Endothelial cell of umbilical vein (primary cell): ENCODE results near the gene THBS4. TPM values are rescaled to one million over a fixed set of nuclear protein-coding genes. Genes with fewer than 3 reads are reported as not detected.

Experiments used
- BruUV-seq: library from RNA; stranded (reverse); fragments of 400-500 nt; replicated peaks from 2 replicates; lab custom pipeline; 2021; lab: Mats Ljungman, UMichigan
- CTCF ChIA-PET: fragments of 300-600, 350-600 bp; sonication (Branson Sonifier 250); formaldehyde crosslinking; loops from one replicate; lab custom pipeline; 2021; ENCODE audit warnings: antibody characterized with exemption, inconsistent platforms; lab: Charles Lee
- POLR2A ChIA-PET: fragments of 300-600, 350-600 bp; sonication (Branson Sonifier 250); formaldehyde crosslinking; loops from one replicate; lab custom pipeline; 2021; ENCODE audit warnings: antibody characterized with exemption, inconsistent platforms; lab: Charles Lee
- DNase-seq: peaks from one replicate; pipeline ENCODE4 v3.0.0-alpha.2; 2011; ENCODE audit warnings: low read depth, low spot score
- FAIRE-seq: peaks from 2 replicates; lab custom pipeline; 2011; peaks lifted over from hg19 to GRCh38; lab: Jason Lieb, UNC
- H2AFZ ChIP-seq: 2 replicates; pipeline ENCODE4 v1.6.0; 2012; ENCODE audit warnings: low read depth, low read length, control low read depth, inconsistent platforms
- H3K27ac ChIP-seq: 2 replicates; pipeline ENCODE4 v1.5.1; 2011; ENCODE audit warnings: low read depth, mild to moderate bottlenecking, control low read depth, low read length, moderate library complexity; ENCODE audit not compliant: insufficient read depth
- H3K27me3 ChIP-seq, 2 experiments: 2 replicates each; pipeline versions ENCODE4 v1.6.0 to v1.6.1; 2011; ENCODE audit warnings: low read length in 2 of 2, mixed read lengths in 1 of 2; ENCODE audit not compliant: control insufficient read depth in 2 of 2, insufficient read depth in 2 of 2
- H3K36me3 ChIP-seq, 2 experiments: 2 replicates in 1 of 2; 3 replicates in 1 of 2; pipeline ENCODE4 v1.5.1; 2011; ENCODE audit warnings: low read length in 2 of 2, mild to moderate bottlenecking in 1 of 2, moderate library complexity in 1 of 2; ENCODE audit not compliant: control insufficient read depth in 2 of 2, insufficient read depth in 2 of 2; ENCODE audit errors: extremely low read depth in 1 of 2
- H3K4me1 ChIP-seq: 3 replicates; pipeline ENCODE4 v1.5.1; 2011; ENCODE audit warnings: mild to moderate bottlenecking, low read length; ENCODE audit not compliant: control insufficient read depth, insufficient read depth; ENCODE audit errors: extremely low read depth
- H3K4me2 ChIP-seq: 2 replicates; pipeline ENCODE4 v1.6.1; 2011; ENCODE audit warnings: low read length, control low read depth, mixed read lengths; ENCODE audit not compliant: insufficient read depth
- H3K4me3 ChIP-seq, 3 experiments: fragments of 200-600 bp in 1 of 3; sonication (generic), shearing (Covaris generic) in 1 of 3; replicated peaks in 1 of 3; 2 replicates each; pipeline ENCODE4 v1.5.1; 2011 to 2016; ENCODE audit warnings: control low read depth in 3 of 3, low read length in 3 of 3, mild to moderate bottlenecking in 2 of 3, inconsistent platforms in 1 of 3, low read depth in 1 of 3, moderate library complexity in 1 of 3; ENCODE audit not compliant: insufficient read depth in 1 of 3
- H3K79me2 ChIP-seq: 2 replicates; pipeline ENCODE4 v1.6.0; 2012; ENCODE audit warnings: low read length, inconsistent platforms; ENCODE audit not compliant: control insufficient read depth, insufficient read depth
- H3K9ac ChIP-seq: replicated peaks from 2 replicates; pipeline ENCODE3; 2011; ENCODE audit warnings: low read length, control low read depth; ENCODE audit not compliant: insufficient read depth; ENCODE audit errors: extremely low read depth
- H3K9me1 ChIP-seq: replicated peaks from 3 replicates; pipeline ENCODE4 v1.6.0; 2011; ENCODE audit warnings: mild to moderate bottlenecking, low read length; ENCODE audit not compliant: control insufficient read depth, insufficient read depth; ENCODE audit errors: extremely low read depth
- H3K9me3 ChIP-seq: replicated peaks from 2 replicates; pipeline ENCODE4 v1.5.1; 2012; ENCODE audit warnings: low read length, inconsistent platforms; ENCODE audit not compliant: control insufficient read depth, insufficient read depth
- H4K20me1 ChIP-seq: replicated peaks from 2 replicates; pipeline ENCODE3; 2011; ENCODE audit warnings: mild to moderate bottlenecking, low read length; ENCODE audit not compliant: control insufficient read depth, insufficient read depth; ENCODE audit errors: extremely low read depth
- FOS ChIP-seq: IDR thresholded peaks from 2 replicates; pipeline ENCODE4 v1.6.1; 2011; ENCODE audit warnings: mild to moderate bottlenecking, low read length, moderate library complexity, borderline replicate concordance; ENCODE audit not compliant: insufficient read depth
- MAX ChIP-seq: IDR thresholded peaks from 2 replicates; pipeline ENCODE4 v1.6.1; 2011; ENCODE audit not compliant: insufficient read depth, insufficient read length
- POLR2A ChIP-seq: IDR thresholded peaks from 2 replicates; pipeline ENCODE4 v1.6.1; 2012; ENCODE audit warnings: low read depth, mild to moderate bottlenecking, control low read depth, low read length
- POLR2AphosphoS5 ChIP-seq: IDR thresholded peaks from 2 replicates; pipeline ENCODE4 v1.6.1; 2012; ENCODE audit warnings: low read depth, mild to moderate bottlenecking, control low read depth, low read length, moderate library complexity; ENCODE audit not compliant: insufficient read depth
- dilution Hi-C: fragments of 300-500 bp; cut with MboI; formaldehyde crosslinking; loops from one replicate; pipeline ENCODE4 v1.15.0; 2019; ENCODE audit warnings: low sequenced_read_pairs; ENCODE audit not compliant: extremely low pct_ligation_motif_present
- intact Hi-C: fragments of 100-400 bp; cut with micrococcal nuclease; formaldehyde crosslinking; loops from one replicate; pipeline ENCODE4 v1.10.0; 2022
- polyA plus RNA-seq, 4 experiments: library from polyadenylated mRNA; depleted of rRNA in 3 of 4; stranded (reverse) in 3 of 4; unstranded in 1 of 4; fragments of >200 nt; gene quantifications; 2 replicates each; pipeline versions ENCODE4 v1.2.1 to v1.2.3, GENCODE V29; 2011 to 2012; ENCODE audit warnings: missing spikeins in 1 of 4
- total RNA-seq: library from RNA; stranded (reverse); gene quantifications from 2 replicates; pipeline ENCODE4 v1.2.3, GENCODE V29; 2021

The THBS4 gene
- total and polyA plus RNA-seq, 2 donors (not counting 3 experiments of a cell fraction or from before 2014, with no cell fraction given): not detected

- H3K27ac ChIP-seq: no peak overlapping the region
- no peak for TF ChIP-seq FOS
- H3K27me3 ChIP-seq: no peaks in the 10 kb centered on the region
- intact Hi-C loops (no loop called here), dilution Hi-C loops (no loop called here)
- no peaks in the 10 kb centered on the region for H3K9me1 ChIP-seq
- H2AFZ ChIP-seq: no peak overlapping the region
- no peaks in the 10 kb centered on the region for H3K9me3 ChIP-seq
- H3K79me2 ChIP-seq: no peaks in the 10 kb centered on the region
- no peak overlapping the region for H3K4me3 ChIP-seq
- H3K4me1 ChIP-seq: no peaks in the 10 kb centered on the region
- H4K20me1 ChIP-seq: no peaks in the 10 kb centered on the region
- H3K36me3 ChIP-seq: no peaks in the 10 kb centered on the region
- H3K4me2 ChIP-seq: no peak overlapping the region
- no peak for DNase-seq
- CTCF ChIA-PET: interaction anchor here (0.8 to 1.7 kb wide), 4 partner anchors 11 to 204 kb away, joined by 3 to 5 read pairs (median 4); no protein-coding TSS in a partner anchor
- no TSS peak for BruUV-seq
- POLR2A ChIA-PET: no interaction called here
- FAIRE-seq: no peak
- no peak overlapping the region for H3K9ac ChIP-seq
Measured at GRCh38 chr5:80103371-80103770, 68.2 kb downstream of the THBS4 start.

GRCh38 chr5:80105698-80106439 is 70.7 kb downstream of the THBS4 start:
- dilution Hi-C loops: no loop called here
- TF ChIP-seq POLR2A: no peak
- no peak for TF ChIP-seq MAX
- no peak for TF ChIP-seq POLR2AphosphoS5
- Histone ChIP-seq H2AFZ (no peak overlapping the region), H3K79me2 (no peaks in the 10 kb centered on the region), H3K36me3 (no peaks in the 10 kb centered on the region), H3K27me3 (no peaks in the 10 kb centered on the region), H3K4me1 (no peaks in the 10 kb centered on the region), H3K9me3 (no peaks in the 10 kb centered on the region), H3K9me1 (no peaks in the 10 kb centered on the region), H3K4me3 (no peak overlapping the region), H4K20me1 (no peaks in the 10 kb centered on the region), H3K27ac (no peak overlapping the region), H3K4me2 (no peak overlapping the region), H3K9ac (no peak overlapping the region)
- POLR2A ChIA-PET: no interaction called here
- CTCF ChIA-PET: interaction anchor here (1.1 kb wide), 2 partner anchors 14 to 23 kb away, joined by 3 read pairs; no protein-coding TSS in a partner anchor
- FAIRE-seq: no peak
- no peak for DNase-seq
- BruUV-seq: no TSS peak
- intact Hi-C loops: no loop called here
